Smooth muscle cell of the brain vasculature (primary cell): ENCODE measurements around the gene CD3E.
"Not testable (repeated sequence)": the region's sequence is repeated elsewhere in the genome, so short reads cannot be mapped to it uniquely, and the experiment has no call there.

Experiments used
- DNase-seq: peaks from one replicate; pipeline ENCODE4 v3.0.0-alpha.2; 2012; ENCODE audit warnings: low read depth, low spot score

Gene CD3E

GRCh38 chr11:118290923-118291322 lies 13.6 kb upstream of the CD3E start:
- no peak for DNase-seq

DNA sequence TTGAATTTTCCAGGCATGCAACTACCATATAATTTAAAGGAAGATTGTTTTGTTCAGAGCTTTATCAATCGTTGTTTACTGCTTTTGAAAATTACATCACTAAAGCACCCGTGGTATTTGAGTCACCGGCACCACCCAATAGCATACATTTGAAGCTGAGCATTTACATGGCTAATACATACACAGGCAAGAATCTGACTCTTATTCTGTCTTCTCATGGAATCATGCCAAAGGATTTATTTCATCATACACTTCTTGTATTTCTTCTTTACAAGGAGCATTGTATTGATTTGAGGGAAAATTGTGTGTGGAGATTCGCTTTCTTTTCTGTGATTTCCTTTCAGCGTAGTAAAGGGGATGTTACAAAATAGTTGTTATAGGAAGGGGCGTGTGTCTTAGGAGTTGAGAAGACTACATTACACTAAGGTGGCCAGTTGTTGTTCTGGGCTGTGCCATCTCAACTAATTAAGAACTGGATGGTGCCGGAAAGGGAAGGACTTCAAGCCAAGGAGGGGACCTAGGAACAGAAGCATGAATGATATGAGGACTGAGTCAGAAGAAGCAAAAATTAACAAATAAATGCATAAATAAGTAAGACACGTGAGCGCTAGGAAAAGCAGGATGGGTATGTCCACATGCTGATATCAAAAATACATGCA lies 12.9 kb upstream of the CD3E start:
- DNase-seq, result no peak

DNA sequence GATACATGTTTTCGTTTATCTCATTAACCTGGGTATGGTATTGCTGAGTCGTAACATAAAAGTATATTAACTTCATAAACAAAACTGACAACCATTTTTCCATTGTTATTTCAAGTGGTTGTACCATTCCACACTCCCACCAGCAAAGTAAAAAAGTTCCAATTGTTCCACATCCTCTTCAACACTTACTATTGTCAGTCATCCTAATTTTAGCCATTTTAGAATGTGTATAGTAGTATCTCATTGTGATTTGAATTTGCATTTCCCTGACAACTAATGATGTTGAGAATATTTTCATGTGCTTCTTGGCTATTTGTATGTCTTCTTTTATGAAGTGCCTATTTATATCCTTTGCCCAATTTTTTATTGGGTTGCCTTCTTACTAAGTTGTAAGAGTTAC lies 10.5 kb upstream of the CD3E start:
- no peak for DNase-seq

- DNase-seq, result no peak
Measured at GRCh38 chr11:118295199-118295598, 9.3 kb upstream of the CD3E start.

- no peak for DNase-seq
Measured at GRCh38 chr11:118295815-118296454, 8.6 kb upstream of the CD3E start.

DNA sequence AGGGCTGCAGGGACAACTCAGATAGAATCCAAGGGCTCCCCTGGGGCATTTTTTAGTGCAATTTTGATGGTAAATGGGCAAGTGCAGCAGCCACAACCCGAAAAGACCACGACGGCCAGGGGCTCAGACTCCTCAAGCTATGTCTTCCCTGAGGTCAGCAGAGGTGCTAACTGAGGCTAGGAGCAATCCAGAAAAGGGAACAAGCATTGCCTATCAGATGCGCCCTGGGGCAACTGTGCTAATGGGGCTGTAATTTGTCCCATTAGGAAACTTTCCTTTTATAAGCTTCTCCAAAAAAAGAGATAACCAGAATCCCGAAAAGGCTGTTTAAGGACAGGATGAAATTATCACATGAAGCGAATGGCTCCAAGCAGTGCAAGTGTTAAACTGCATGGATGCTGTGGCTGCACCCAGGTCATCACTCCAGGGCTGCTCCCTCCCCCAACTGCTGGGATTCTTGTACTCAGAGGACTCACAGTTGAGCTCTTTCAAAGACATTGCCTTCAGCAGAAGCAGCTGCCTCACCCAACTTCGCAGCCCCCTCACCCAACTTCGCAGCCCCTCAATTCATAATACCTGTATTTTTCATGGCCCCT lies 2.8 kb upstream of the CD3E start:
- no peak for DNase-seq

GRCh38 chr11:118304227-118304567 lies 333 bp upstream of the CD3E start:
- DNase-seq, result no peak

DNA sequence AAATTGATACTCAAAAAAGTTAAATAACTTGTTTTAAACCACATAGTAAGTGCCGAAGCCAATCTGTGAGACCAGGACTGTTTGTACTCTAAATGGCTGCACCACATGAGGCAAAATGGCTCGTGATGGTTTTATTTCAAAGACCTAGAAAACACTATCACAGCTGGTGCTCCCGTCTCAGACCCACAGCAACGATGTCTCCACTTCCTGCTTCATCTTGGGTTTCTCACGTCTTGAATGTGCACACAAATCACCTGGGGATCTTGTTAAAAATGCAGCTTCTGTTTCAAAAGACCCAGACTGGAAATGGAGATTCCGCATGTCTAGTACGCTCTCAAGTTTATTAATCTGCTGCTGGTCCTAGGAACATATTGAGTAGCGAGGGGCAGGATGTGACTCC lies 1.2 kb downstream of the CD3E start:
- DNase-seq, result no peak

DNA sequence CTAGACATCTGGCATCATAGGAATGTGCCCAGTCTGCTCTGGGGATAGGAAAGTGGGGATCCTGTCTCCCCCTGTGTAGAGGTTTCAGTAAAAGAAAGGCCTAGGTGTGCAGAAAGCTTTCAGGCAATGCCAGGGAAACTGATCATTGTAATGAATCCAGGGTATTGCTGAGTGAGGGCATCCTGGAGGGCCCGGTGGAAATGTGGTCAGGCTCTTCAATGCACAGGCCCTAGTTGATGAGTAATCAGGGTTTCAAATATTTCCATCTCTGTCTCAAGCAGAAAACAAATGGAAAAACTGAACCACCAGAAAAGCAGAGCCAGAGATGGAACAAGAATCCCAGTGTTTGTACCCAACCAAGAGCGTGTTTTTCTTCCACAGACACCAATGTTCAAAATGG lies 2.0 kb downstream of the CD3E start:
- no peak for DNase-seq

- not testable (repeated sequence) for DNase-seq
Measured at GRCh38 chr11:118308995-118309528, 4.5 kb downstream of the CD3E start.

- DNase-seq, result no peak
Measured at GRCh38 chr11:118310271-118310670, 5.7 kb downstream of the CD3E start.

DNA sequence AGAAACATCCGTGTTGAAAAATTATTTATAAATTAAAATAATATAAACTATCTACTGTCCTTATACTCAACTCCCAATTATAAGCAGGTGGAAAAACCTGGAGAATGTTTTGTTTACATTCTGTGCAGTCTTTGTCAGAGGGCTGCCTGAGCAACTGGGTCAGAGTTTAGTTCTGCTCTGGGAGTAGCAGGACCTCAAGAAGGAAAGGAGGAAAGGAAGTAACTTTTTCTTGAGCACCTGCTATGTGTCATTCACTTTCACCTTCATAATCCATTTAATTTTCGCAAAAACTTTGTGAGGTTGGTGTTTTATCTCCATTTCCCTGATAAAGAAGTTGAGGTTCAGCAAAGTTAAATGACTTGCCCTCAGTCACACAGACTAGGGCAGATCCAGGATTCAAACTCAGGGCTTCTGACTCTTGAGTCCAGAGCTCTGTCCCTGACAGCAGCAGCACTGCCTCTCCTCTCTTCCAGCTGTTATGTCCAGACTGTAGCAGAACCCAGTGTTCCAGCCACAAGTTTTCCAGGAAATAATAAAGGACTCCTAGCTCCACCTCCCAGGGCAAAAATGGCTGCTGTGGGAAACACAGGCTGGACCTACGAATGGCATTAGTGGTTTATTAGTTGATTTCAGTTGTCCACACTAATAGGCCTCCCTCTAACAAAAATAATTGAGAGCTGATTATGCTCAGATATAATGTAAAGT lies 6.4 kb downstream of the CD3E start:
- no peak for DNase-seq

DNA sequence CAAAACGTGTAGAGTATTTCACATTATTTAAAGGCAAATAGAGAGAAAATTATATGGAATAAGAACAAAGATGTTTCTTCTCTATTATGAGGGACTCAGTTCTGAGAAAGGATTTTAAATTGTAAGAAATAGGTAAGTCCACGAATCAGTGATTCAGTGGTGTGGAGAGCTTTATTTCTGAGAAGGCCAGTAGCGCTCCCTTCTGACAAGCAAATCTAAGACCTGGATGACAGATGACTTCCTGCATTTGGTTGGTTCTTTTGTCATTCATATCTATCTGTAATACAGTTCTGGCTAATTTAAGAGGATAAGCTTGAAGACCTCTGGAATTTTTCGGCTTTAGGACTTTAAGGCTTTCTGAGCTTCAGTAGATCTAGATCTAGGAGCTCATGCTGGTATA lies 7.0 kb downstream of the CD3E start:
- no peak for DNase-seq

DNA sequence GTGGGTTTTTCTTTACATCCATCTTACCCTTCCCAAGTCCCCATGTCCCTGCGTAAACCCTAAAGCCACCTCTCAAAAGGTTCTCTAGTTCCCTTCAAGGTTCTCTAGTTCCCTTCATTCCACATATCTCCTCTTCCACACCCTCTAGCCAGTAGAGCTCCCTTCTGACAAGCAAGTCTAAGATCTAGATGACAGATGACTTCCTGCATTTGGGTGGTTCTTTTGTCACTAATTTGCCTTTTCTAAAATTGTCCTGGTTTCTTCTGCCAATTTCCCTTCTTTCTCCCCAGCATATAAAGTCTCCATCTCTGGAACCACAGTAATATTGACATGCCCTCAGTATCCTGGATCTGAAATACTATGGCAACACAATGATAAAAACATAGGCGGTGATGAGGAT lies 7.8 kb downstream of the CD3E start:
- DNase-seq, result no peak

GRCh38 chr11:118313242-118313641 lies 8.7 kb downstream of the CD3E start:
- DNase-seq, result no peak

- DNase-seq, result no peak
Measured at GRCh38 chr11:118314988-118315411, 10.5 kb downstream of the CD3E start.

DNA sequence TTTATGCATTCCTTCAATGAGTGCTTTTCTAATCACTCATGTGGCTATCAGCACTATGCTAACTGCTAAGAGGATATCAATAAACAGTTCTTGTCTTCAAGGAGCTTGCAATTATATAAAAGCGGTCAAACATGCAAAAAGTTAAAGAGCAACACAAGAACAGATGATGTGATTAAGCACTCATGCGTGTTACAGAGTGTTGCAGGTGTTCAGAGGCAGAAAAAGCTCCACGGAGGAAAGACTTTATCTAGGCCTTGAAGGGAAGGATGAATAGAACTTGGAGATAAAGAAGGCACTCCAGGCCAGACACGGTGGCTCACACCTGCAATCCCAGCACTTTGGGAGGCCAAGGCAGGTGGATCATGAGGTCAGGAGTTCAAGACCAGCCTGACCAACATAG lies 13.6 kb downstream of the CD3E start:
- no peak for DNase-seq

DNA sequence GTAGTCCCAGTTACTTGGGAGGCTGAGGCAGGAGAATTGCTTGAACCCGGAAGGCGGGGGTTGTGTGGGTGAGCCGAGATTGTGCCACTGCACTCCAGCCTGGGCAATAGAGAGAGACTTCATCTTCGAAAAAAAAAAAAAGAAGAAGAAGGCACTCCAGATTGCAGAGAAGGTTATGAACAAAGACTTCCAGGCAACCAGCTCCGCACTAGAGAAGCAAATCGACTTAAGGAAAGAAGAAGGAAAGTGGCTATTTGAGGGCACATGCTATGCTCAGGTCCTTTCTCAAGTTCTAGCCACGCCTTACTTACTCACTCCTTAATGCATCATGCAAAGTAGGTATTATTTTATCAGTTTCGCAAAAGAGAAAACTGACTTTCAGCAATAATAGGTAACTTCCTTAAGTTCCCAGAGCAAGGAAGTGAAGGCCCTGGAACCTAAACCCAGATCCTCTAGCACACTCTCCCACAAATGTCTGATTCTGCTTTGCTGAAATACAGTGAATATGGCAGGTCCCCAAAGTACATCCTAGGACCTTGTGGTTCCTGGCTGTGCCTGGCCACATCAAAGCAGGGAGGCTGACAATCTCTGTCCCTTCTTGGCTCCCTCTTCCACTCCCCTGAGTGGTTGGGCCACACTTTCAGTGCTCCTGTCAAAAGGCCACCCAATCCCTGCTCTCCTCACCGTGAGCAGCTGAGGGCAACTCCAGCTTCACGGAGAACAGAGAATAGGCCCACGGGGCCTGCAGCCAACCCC lies 14.2 kb downstream of the CD3E start:
- DNase-seq, result no peak

DNA sequence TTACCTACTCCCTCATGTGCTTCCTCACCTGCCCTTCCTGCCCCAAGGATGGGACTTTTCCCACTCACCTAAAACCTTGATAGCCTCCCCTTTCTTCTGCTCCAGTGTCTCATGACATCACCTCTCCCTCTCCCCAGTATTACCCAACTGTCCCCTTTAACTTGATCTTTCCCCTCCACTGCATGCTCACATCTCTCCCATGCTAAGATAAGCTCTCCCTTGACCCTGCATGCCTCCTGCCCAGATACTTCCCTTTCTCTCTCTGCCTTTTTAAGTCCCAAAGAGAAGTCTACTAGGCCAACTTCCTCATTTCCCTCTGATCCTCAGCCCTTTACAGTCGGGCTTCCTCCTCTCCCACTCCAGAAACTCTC lies 14.8 kb downstream of the CD3E start:
- no peak for DNase-seq

- DNase-seq, result no peak
Measured at GRCh38 chr11:118320515-118320914, 16.0 kb downstream of the CD3E start.

DNA sequence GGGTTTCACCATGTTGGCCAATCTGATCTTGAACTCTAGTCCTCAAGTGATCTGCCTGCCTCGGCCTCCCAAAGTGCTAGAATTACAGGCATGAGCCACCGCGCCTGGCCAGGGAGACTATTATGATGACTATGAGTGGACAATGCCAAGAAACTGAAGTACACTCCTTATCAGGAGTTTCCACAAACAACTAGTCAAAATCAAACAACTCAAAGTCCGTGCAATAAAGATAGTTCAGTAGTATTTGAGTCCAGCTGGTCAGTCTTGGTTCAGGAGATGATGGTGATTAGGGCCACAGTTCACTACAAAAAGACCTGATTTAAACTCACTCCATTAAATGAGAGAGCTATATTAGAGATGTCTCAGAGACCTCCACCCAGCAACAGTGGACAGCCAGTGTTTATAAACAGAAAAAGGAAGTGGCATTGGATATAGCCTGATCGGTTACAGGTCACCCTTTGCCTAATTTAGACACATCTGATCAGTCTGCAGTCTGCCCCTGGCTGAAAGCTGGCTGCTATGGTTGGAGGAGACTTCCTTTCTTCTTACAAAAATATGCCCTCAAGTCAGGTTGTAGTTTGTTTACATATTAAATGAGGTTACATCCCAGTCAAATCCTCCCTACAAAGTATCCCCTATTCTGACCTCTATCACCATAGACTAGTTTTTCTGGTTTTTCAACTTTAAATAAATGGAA lies 17.0 kb downstream of the CD3E start:
- DNase-seq, result no peak
